ENCODE measurements around the gene CFAP61. TPM values are rescaled to one million over a fixed set of nuclear protein-coding genes. Genes with fewer than 3 reads are reported as not detected.

CFAP61 gene
- total and polyA plus RNA-seq, 2 experiments from 2014 or later: 0.21 TPM; not detected in 1

DNA sequence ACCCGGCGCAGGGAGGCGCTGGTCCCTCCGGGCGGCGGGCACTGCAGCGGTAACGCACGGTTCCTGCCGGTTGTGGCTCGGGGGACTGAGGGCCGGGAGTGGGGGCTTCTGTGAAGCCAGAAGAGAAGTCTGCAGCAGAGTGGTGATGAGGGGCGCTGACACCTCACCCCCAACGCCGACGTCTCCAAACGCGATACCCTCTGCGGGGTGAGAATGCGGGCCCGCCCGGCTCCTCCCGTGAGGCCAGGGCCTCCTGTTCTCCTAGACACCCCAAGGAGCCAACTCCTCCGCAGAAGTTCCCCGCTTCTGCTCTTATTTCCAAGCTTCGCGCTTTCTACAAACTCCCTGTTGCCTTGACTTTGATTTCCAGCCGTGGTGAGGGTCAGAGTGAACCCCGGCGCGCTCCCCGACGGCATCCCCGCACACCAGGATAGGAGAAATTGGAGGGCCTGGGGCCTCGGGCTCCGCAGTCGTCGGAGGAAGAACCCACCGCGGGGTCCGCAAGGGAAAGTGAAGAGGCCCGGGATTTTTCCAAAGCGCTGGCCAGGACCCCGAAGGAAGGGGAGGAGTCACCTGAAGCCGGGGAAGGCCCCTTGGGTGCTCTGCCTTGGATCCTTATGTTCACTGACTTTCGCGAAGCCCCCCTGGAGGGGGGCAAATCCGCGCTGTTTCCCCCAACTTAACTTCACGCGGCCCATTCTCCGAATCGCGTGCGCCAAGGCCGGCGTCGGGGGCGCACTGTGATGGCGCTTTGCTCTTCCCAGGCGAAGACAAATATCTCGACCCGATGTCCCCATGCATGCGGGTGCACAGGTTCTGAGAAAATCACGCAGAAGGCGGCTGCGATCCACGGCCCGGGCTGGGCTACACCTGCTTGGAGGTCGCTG is 312.5 kb downstream of the CFAP61 start:
- no peaks in the 10 kb centered on the region for H3K9me2 ChIP-seq (ENCODE audit: insufficient read depth)
- Mint-ChIP-seq H3K27ac (no peak overlapping the region), H3K27me3 (ENCODE audit: insufficient read depth, low read depth, poor library complexity) (peaks cover 78% of the 10 kb centered on the region), H3K4me1 (peaks cover 39% of the 10 kb centered on the region), H3K4me3 (peak overlapping the region; percentile 67), H3K9me3 (peaks cover 3% of the 10 kb centered on the region; the same call in 2 of the 3 replicates), H3K36me3 (ENCODE audit: low read depth) (no peaks in the 10 kb centered on the region; the same call in 2 of the 3 replicates)
- no peaks in the 10 kb centered on the region for H3K36me3 ChIP-seq (ENCODE audit: insufficient read depth)
- peak overlapping the region; percentile 88 for H3K4me2 ChIP-seq
- H3K27ac ChIP-seq (ENCODE audit: low read depth): no peak overlapping the region
- peak overlapping the region; percentile 99 for H2AFZ ChIP-seq
- H3K27me3 ChIP-seq (ENCODE audit: insufficient read depth): peaks cover 92% of the 10 kb centered on the region
- TF ChIP-seq CREB1 (CRISPR knock-in tag; IDR thresholded peaks at IDR 0.05; ENCODE audit: low read depth) (0 out of 2 replicates have a peak, but pooled peaks have one; percentile 12), POLR2AphosphoS5 (IDR thresholded peaks at IDR 0.05; ENCODE audit: low read depth) (no peak), NANOG (IDR thresholded peaks at IDR 0.05; ENCODE audit: borderline replicate concordance) (no peak), ZNF331 (CRISPR knock-in tag; IDR thresholded peaks at IDR 0.05; ENCODE audit: low read depth) (no peak), ZNF114 (CRISPR knock-in tag; IDR thresholded peaks at IDR 0.05) (no peak), STAT1 (IDR thresholded peaks at IDR 0.05; ENCODE audit: unreplicated experiment) (no peak), JUNB (IDR thresholded peaks at IDR 0.05; ENCODE audit: unreplicated experiment) (no peak), EZH2phosphoT487 (IDR thresholded peaks at IDR 0.05; ENCODE audit: unreplicated experiment) (no peak), EZH2 (IDR thresholded peaks at IDR 0.05; ENCODE audit: low read depth, unreplicated experiment) (peak; percentile 60)
- TF ChIP-seq, protein P1, sequence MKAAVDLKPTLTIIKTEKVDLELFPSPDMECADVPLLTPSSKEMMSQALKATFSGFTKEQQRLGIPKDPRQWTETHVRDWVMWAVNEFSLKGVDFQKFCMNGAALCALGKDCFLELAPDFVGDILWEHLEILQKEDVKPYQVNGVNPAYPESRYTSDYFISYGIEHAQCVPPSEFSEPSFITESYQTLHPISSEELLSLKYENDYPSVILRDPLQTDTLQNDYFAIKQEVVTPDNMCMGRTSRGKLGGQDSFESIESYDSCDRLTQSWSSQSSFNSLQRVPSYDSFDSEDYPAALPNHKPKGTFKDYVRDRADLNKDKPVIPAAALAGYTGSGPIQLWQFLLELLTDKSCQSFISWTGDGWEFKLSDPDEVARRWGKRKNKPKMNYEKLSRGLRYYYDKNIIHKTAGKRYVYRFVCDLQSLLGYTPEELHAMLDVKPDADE (IDR thresholded peaks at IDR 0.05): no peak
- TF ChIP-seq, protein P2, sequence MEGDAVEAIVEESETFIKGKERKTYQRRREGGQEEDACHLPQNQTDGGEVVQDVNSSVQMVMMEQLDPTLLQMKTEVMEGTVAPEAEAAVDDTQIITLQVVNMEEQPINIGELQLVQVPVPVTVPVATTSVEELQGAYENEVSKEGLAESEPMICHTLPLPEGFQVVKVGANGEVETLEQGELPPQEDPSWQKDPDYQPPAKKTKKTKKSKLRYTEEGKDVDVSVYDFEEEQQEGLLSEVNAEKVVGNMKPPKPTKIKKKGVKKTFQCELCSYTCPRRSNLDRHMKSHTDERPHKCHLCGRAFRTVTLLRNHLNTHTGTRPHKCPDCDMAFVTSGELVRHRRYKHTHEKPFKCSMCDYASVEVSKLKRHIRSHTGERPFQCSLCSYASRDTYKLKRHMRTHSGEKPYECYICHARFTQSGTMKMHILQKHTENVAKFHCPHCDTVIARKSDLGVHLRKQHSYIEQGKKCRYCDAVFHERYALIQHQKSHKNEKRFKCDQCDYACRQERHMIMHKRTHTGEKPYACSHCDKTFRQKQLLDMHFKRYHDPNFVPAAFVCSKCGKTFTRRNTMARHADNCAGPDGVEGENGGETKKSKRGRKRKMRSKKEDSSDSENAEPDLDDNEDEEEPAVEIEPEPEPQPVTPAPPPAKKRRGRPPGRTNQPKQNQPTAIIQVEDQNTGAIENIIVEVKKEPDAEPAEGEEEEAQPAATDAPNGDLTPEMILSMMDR (conservative IDR thresholded peaks at IDR 0.05; ENCODE audit: low read depth in 2 of 2): peak in 1 of 2 experiments; percentile 20; a peak in 1 of 4 replicates
- TF ChIP-seq, protein P3, sequence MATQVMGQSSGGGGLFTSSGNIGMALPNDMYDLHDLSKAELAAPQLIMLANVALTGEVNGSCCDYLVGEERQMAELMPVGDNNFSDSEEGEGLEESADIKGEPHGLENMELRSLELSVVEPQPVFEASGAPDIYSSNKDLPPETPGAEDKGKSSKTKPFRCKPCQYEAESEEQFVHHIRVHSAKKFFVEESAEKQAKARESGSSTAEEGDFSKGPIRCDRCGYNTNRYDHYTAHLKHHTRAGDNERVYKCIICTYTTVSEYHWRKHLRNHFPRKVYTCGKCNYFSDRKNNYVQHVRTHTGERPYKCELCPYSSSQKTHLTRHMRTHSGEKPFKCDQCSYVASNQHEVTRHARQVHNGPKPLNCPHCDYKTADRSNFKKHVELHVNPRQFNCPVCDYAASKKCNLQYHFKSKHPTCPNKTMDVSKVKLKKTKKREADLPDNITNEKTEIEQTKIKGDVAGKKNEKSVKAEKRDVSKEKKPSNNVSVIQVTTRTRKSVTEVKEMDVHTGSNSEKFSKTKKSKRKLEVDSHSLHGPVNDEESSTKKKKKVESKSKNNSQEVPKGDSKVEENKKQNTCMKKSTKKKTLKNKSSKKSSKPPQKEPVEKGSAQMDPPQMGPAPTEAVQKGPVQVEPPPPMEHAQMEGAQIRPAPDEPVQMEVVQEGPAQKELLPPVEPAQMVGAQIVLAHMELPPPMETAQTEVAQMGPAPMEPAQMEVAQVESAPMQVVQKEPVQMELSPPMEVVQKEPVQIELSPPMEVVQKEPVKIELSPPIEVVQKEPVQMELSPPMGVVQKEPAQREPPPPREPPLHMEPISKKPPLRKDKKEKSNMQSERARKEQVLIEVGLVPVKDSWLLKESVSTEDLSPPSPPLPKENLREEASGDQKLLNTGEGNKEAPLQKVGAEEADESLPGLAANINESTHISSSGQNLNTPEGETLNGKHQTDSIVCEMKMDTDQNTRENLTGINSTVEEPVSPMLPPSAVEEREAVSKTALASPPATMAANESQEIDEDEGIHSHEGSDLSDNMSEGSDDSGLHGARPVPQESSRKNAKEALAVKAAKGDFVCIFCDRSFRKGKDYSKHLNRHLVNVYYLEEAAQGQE (IDR thresholded peaks at IDR 0.05; ENCODE audit: unreplicated experiment): no peak
- TF ChIP-seq, protein P4, sequence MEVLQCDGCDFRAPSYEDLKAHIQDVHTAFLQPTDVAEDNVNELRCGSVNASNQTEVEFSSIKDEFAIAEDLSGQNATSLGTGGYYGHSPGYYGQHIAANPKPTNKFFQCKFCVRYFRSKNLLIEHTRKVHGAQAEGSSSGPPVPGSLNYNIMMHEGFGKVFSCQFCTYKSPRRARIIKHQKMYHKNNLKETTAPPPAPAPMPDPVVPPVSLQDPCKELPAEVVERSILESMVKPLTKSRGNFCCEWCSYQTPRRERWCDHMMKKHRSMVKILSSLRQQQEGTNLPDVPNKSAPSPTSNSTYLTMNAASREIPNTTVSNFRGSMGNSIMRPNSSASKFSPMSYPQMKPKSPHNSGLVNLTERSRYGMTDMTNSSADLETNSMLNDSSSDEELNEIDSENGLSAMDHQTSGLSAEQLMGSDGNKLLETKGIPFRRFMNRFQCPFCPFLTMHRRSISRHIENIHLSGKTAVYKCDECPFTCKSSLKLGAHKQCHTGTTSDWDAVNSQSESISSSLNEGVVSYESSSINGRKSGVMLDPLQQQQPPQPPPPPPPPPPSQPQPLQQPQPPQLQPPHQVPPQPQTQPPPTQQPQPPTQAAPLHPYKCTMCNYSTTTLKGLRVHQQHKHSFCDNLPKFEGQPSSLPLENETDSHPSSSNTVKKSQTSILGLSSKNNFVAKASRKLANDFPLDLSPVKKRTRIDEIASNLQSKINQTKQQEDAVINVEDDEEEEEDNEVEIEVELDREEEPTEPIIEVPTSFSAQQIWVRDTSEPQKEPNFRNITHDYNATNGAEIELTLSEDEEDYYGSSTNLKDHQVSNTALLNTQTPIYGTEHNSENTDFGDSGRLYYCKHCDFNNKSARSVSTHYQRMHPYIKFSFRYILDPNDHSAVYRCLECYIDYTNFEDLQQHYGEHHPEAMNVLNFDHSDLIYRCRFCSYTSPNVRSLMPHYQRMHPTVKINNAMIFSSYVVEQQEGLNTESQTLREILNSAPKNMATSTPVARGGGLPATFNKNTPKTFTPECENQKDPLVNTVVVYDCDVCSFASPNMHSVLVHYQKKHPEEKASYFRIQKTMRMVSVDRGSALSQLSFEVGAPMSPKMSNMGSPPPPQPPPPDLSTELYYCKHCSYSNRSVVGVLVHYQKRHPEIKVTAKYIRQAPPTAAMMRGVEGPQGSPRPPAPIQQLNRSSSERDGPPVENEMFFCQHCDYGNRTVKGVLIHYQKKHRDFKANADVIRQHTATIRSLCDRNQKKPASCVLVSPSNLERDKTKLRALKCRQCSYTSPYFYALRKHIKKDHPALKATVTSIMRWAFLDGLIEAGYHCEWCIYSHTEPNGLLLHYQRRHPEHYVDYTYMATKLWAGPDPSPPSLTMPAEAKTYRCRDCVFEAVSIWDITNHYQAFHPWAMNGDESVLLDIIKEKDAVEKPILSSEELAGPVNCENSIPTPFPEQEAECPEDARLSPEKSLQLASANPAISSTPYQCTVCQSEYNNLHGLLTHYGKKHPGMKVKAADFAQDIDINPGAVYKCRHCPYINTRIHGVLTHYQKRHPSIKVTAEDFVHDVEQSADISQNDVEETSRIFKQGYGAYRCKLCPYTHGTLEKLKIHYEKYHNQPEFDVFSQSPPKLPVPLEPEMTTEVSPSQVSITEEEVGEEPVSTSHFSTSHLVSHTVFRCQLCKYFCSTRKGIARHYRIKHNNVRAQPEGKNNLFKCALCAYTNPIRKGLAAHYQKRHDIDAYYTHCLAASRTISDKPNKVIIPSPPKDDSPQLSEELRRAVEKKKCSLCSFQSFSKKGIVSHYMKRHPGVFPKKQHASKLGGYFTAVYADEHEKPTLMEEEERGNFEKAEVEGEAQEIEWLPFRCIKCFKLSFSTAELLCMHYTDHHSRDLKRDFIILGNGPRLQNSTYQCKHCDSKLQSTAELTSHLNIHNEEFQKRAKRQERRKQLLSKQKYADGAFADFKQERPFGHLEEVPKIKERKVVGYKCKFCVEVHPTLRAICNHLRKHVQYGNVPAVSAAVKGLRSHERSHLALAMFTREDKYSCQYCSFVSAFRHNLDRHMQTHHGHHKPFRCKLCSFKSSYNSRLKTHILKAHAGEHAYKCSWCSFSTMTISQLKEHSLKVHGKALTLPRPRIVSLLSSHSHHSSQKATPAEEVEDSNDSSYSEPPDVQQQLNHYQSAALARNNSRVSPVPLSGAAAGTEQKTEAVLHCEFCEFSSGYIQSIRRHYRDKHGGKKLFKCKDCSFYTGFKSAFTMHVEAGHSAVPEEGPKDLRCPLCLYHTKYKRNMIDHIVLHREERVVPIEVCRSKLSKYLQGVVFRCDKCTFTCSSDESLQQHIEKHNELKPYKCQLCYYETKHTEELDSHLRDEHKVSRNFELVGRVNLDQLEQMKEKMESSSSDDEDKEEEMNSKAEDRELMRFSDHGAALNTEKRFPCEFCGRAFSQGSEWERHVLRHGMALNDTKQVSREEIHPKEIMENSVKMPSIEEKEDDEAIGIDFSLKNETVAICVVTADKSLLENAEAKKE (CRISPR knock-in tag; IDR thresholded peaks at IDR 0.05): no peak
- H3K79me2 ChIP-seq (replicated peaks; ENCODE audit: insufficient read depth): no peaks in the 10 kb centered on the region
- H3K4me1 ChIP-seq (ENCODE audit: insufficient read depth): peaks cover 34% of the 10 kb centered on the region
- peaks cover 14% of the 10 kb centered on the region for H3F3A ChIP-seq (replicated peaks; ENCODE audit: low read depth)
- ATAC-seq (peak; percentile 0; the same call in 2 of the 3 replicates), DNase-seq (ENCODE audit: low spot score) (peak; percentile 44)
- H3K4me3 ChIP-seq: peak overlapping the region; percentile 61
- no peaks in the 10 kb centered on the region for H4K20me1 ChIP-seq (replicated peaks; ENCODE audit: insufficient read depth)

All from GM23338 (cell line).